GM08714 (cell line): Measurements from ENCODE around the gene EGLN3.
A peak's percentile ranks its signal among the peaks of the same experiment; 100 is the strongest.

ENCODE experiments used
- H3K4me3 ChIP-seq: fragments of 200-500 bp; sonication (Bioruptor generic); 2 replicates; pipeline ENCODE4 v1.5.1; 2014; ENCODE audit warnings: mild to moderate bottlenecking, low read length, inconsistent platforms
- ZNF274 ChIP-seq: IDR thresholded peaks from 2 replicates; pipeline ENCODE4 v1.6.1; 2012; ENCODE audit warnings: mild to moderate bottlenecking, low read depth, low read length

EGLN3 gene

GRCh38 chr14:33952541-33952940 lies 1.7 kb upstream of the EGLN3 start:
- TF ChIP-seq ZNF274, result no peak
- H3K4me3 ChIP-seq, result no peak overlapping the region

- no peak for TF ChIP-seq ZNF274
- peak overlapping the region; percentile 30; the same call in 1 of the 2 replicates for H3K4me3 ChIP-seq
These were observed 438 bp upstream of the EGLN3 start for GRCh38 chr14:33951183-33951840.

GRCh38 chr14:33949411-33949893 lies 1.4 kb downstream of the EGLN3 start:
- H3K4me3 ChIP-seq, result peak overlapping the region; percentile 64; the same call in 1 of the 2 replicates
- TF ChIP-seq ZNF274, result no peak

- TF ChIP-seq ZNF274, result no peak
- H3K4me3 ChIP-seq, result peak overlapping the region; percentile 64; the same call in 1 of the 2 replicates
These were observed 1.9 kb downstream of the EGLN3 start for GRCh38 chr14:33948869-33949408.

GRCh38 chr14:33948145-33948868 lies 2.6 kb downstream of the EGLN3 start:
- peak overlapping the region; percentile 64; the same call in 1 of the 2 replicates for H3K4me3 ChIP-seq

GRCh38 chr14:33946679-33947476 lies 4.0 kb downstream of the EGLN3 start:
- TF ChIP-seq ZNF274, result no peak
- no peak overlapping the region for H3K4me3 ChIP-seq

More at GRCh38 chr14:33948145-33948868, 2.6 kb downstream of the EGLN3 start:
- TF ChIP-seq ZNF274, result no peak

DNA sequence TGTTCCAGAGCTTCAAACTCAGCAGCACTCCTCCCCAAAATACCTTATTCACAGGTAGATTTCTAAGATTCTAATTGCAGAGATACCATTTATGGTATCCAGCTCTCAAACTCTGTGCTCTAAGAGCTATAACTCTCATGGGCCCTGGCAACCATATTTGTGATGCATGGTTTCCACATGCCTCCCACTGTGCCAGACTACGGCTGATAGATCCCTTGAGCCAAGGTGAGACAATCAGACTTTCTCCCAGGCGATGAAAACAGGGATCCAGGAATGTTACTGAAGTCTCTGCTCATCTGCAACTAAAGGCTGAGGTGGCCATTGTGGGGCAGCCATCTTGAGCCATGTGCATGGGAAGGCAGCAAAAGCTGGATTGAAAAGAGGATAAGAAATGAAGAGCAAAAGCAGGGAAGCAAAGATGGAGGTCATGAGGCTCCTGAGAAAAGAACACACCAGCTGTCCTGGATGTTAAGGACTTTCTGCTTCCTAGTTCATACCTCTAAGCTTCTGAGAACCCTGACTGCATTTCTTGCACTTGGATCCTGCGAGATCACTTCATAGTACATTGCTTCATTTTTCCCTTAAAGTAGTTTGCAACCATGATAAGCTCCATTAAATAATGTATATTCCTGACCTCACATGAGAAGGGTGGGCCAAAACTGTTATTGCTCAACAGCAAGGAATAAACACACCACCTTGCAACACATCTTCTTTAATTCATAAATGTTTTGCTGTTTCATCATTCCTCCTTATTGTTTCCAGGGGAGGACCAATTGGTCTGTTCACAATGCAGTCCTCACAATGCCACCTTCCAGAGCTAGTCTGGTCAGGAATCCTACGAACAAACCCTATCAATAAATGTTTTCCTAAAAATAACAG lies 5.4 kb downstream of the EGLN3 start:
- H3K4me3 ChIP-seq, result no peak overlapping the region
- no peak for TF ChIP-seq ZNF274

DNA sequence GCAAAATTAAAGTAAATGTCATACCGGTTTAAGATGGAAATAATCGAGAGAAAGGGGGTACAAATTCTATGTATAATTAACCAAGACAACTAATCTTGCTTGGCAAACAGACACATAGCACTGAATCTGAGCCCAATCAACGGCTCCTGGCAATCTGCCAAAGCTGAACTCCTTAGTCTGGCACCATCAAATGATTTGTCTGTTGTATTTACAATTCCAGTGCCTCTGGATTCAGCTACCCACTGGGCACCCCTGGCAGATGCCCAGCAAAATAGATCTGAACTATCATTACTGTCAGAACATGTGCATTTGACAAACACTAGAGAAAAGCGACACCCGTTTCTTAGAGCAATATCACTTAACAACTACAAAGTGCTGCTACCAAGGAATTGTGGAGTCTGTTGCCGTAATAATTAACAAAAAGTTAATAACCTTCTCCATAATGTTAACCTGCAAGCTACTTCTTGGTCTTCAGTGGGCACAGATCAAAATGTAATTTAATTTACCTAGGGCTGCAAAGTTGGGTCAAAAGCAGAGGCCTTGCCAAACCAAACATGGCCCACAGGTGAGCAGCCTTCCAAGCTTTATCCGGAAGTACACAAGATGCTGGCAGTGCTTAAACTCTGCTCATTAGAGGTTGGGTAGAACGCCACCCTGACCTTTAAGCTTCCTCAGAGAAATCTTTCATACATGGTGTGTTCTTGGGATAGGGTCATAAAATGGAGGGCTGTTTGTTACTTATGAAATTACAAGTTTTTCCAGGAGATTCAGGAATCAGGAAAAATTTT lies 7.6 kb downstream of the EGLN3 start:
- H3K4me3 ChIP-seq, result no peak overlapping the region
- no peak for TF ChIP-seq ZNF274

DNA sequence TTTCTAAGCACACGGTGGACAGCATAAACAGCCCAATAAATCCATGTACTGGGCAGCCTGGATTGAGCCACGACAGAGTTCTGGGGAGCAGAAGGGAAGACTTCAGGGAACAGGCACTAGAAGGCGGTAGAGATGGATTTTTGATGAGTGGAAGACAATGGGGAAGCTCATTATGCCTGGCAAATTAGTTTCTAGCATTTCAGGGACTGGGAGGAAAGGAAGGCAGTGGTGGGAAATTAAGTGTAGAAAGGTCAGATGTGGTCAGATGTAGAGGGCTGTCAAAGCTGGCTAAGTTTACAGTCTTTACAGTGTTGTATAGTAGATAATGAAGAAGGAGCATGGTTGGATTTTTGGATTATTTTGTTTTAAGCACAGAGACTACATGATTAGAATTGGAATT lies 9.2 kb downstream of the EGLN3 start:
- H3K4me3 ChIP-seq, result no peak overlapping the region
- no peak for TF ChIP-seq ZNF274

GRCh38 chr14:33940561-33941011 lies 10.3 kb downstream of the EGLN3 start:
- H3K4me3 ChIP-seq, result no peak overlapping the region
- no peak for TF ChIP-seq ZNF274

- H3K4me3 ChIP-seq, result no peak overlapping the region
- TF ChIP-seq ZNF274, result no peak
These were observed 12.5 kb downstream of the EGLN3 start for GRCh38 chr14:33938131-33938949.

- no peak overlapping the region for H3K4me3 ChIP-seq
These were observed 14.5 kb downstream of the EGLN3 start for GRCh38 chr14:33936391-33936790.

More at GRCh38 chr14:33936391-33936790, 14.5 kb downstream of the EGLN3 start:
- no peak for TF ChIP-seq ZNF274
